ENCODE results near the gene FAM3B.

- no peak for TF ChIP-seq YY1 (IDR thresholded peaks at IDR 0.05; ENCODE audit: low read depth)
- no peak for TF ChIP-seq NFIC (IDR thresholded peaks at IDR 0.05)
- no peak for TF ChIP-seq TEAD4 (IDR thresholded peaks at IDR 0.05)
- no peak for TF ChIP-seq MAX (IDR thresholded peaks at IDR 0.05)
- no peak for TF ChIP-seq TAF1 (IDR thresholded peaks at IDR 0.05; ENCODE audit: low read depth)
- TF ChIP-seq CREB1 (IDR thresholded peaks at IDR 0.05; ENCODE audit: low read depth) = no peak
These were observed 51.5 kb downstream of the FAM3B start for GRCh38 chr21:41367945-41368734.
